ENCODE measurements around the gene TPCN2.

The TPCN2 gene

GRCh38 chr11:69167130-69167915 lies 118.6 kb downstream of the TPCN2 start:
- no peak for DNase-seq (ENCODE audit: low read depth)
- no peak overlapping the region; the same call in 1 of the 2 replicates for H3K4me3 ChIP-seq (ENCODE audit: low read depth, low read length)
- TF ChIP-seq CTCF (IDR thresholded peaks at IDR 0.05; ENCODE audit: low read depth, low read length, missing control alignments), result no peak

DNA sequence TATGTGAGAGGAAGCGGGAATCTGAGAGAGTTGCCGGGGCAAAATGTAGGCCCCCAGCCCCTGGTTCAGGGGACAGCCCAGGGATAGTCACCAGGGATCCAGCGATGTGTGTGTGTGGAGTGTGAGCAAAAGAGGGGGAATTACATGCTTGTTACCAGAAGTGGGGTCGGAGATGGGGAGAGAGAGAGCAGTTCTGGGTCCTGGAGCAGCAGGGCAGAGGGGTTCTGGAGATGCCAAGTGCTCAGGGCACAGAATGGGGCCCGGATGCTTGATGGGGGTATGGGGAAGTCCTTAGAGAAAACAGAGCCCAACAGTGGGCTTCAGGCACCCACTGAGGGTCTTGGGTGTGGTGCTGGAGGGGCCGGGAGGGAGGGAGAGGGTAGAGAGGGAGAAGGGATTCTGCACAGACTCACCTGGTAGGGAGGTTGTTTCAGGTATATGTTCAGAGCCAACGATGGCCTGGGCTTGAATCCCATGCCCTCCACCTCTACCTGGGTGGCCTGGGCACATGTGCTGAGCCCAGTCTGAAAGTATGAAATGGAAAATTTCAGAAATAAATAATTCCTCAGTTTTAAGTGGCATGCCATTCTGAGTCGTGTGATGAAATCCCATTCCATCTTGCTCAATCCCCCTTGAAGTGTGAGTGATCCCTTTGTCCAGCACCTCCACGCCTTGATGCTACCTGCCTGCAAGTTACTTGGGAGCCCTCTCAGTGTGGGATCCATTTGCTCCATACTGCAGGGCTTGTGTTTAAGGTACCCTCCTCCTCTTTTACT lies 119.4 kb downstream of the TPCN2 start:
- no peak overlapping the region for H3K4me3 ChIP-seq (ENCODE audit: low read depth, low read length)
- DNase-seq (ENCODE audit: low read depth), result no peak
- no peak for TF ChIP-seq CTCF (IDR thresholded peaks at IDR 0.05; ENCODE audit: low read depth, low read length, missing control alignments)

DNA sequence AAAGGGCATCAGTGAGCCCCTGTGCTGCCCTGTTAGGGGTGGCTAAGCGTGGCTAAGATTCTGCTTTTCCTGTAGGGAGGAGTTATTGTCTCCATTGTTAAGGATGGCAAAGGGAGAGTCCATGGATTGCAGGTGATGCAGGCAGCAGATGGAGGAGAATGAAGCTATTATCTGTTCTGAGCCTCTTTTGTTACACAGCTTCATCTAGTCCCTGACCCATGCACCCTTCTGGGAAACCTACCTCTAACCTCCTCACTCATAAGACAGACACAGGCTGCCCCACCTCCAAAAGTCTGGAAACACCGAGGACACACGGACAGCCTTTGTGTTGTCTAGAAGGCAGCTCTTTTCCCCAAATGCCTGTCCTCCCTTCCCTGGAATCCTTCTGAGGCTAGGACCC lies 120.7 kb downstream of the TPCN2 start:
- TF ChIP-seq CTCF (IDR thresholded peaks at IDR 0.05; ENCODE audit: low read depth, low read length, missing control alignments), result no peak
- H3K4me3 ChIP-seq (ENCODE audit: low read depth, low read length), result no peak overlapping the region
- DNase-seq (ENCODE audit: low read depth), result no peak

DNA sequence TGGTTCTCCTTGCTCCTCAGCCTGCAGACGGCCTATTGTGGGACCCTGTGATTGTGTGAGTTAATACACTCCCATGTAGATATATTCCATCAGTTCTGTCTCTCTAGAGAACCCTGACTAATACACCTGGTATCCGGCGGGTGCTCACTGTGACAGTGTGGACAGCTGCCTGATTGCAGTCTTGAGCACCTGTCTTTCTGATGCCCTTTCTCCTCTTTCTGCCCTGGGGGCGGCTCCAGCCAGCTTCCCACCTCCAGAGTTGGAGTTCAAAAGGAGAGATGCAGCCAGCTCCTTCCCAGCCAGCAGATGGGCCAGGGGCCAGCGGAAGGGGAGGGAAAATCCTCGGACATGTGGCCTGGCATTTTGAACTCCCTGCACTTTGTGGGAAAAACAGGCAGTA lies 122.0 kb downstream of the TPCN2 start:
- TF ChIP-seq CTCF (IDR thresholded peaks at IDR 0.05; ENCODE audit: low read depth, low read length, missing control alignments), result no peak
- no peak overlapping the region for H3K4me3 ChIP-seq (ENCODE audit: low read depth, low read length)
- no peak for DNase-seq (ENCODE audit: low read depth)

DNA sequence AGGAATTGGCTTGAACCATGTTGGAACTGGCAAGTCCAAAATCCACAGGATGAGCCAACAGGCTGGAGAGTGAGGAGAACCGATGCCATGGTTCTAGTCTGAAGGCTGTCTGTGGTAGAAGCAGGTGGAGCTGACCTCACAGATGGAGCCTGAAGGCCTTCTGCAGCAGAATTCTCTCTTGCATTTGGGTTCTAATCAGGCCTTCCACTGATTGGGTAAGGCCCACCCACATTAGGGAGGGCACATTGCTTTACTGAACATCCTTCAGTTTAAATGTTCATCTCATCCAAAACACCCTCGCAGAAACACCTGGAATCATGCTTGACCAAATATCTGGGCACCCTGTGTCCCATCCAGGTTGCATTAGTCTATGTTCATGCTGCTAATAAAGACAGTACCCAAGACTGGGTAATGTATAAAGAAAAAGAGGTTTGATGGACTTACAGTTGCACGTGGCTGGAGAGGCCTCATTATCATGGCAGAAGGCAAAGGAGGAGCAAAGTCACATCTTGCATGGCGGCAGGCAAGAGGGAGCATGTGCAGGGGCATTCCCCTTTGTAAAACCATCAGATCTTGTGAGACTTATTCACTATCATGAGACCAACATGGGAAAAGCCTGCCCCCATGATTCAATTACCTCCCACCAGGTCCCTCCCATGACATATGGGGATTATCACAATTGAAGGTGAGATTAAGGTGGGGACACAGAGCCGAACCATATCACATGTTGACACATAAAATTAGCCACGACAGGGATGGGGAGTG lies 122.9 kb downstream of the TPCN2 start:
- no peak for TF ChIP-seq CTCF (IDR thresholded peaks at IDR 0.05; ENCODE audit: low read depth, low read length, missing control alignments)
- DNase-seq (ENCODE audit: low read depth), result no peak
- no peak overlapping the region for H3K4me3 ChIP-seq (ENCODE audit: low read depth, low read length)

DNA sequence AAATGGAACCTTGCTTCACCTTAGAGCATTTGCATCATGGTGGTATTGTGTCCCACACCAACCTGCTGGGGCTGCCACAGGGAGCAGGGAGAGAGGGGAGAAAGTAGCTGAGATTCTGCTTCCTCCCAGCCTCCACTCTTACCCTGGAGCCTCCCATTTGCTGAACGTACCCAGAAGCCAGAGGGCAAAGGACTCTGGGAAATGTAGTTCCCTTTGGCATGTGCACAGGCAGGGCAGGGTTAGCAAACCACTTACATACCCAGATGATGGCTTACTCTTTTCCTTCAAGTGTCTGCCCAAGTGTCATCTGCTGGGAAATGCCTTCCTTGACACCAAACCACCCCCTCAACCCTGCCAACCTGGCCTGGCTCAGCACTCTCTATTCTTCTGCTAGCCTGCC lies 123.9 kb downstream of the TPCN2 start:
- H3K4me3 ChIP-seq (ENCODE audit: low read depth, low read length), result no peak overlapping the region
- DNase-seq (ENCODE audit: low read depth), result no peak
- no peak for TF ChIP-seq CTCF (IDR thresholded peaks at IDR 0.05; ENCODE audit: low read depth, low read length, missing control alignments)
